ENCODE results near the gene TCEA3.
"Not testable (repeated sequence)": the region's sequence is repeated elsewhere in the genome, so short reads cannot be mapped to it uniquely, and the experiment has no call there.

Gene TCEA3

GRCh38 chr1:23389837-23390321 is 34.7 kb downstream of the TCEA3 start:
- DNase-seq, result no peak

- no peak for DNase-seq
These were observed 37.1 kb downstream of the TCEA3 start for GRCh38 chr1:23387494-23387893.

GRCh38 chr1:23385119-23385621 is 39.4 kb downstream of the TCEA3 start:
- no peak for DNase-seq

- no peak for DNase-seq
These were observed 40.1 kb downstream of the TCEA3 start for GRCh38 chr1:23384312-23385058.

GRCh38 chr1:23383577-23384311 is 40.8 kb downstream of the TCEA3 start:
- DNase-seq, result no peak

- no peak for DNase-seq
These were observed 43.2 kb downstream of the TCEA3 start for GRCh38 chr1:23381233-23381885.

DNA sequence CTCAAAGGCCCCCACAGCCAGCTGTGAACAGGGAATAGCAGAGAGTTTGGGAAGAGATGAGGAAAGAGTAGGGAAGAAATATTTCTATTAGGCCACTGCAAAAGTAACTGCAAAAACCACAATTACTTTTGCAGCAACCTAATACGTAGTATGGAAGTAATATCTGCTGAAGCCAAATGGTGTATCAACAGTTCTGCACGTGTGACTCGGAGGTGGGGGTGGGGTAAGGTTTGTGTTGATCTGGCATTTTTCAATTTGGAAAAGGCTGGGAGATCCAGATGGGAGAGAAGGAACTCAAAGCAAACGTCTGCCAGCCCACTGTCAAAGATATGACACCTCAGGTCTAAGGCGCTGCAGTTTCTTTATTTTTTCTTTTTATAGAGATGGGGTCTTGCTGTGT is 43.8 kb downstream of the TCEA3 start:
- no peak for DNase-seq

GRCh38 chr1:23380236-23380635 is 44.3 kb downstream of the TCEA3 start:
- not testable (repeated sequence) for DNase-seq

DNA sequence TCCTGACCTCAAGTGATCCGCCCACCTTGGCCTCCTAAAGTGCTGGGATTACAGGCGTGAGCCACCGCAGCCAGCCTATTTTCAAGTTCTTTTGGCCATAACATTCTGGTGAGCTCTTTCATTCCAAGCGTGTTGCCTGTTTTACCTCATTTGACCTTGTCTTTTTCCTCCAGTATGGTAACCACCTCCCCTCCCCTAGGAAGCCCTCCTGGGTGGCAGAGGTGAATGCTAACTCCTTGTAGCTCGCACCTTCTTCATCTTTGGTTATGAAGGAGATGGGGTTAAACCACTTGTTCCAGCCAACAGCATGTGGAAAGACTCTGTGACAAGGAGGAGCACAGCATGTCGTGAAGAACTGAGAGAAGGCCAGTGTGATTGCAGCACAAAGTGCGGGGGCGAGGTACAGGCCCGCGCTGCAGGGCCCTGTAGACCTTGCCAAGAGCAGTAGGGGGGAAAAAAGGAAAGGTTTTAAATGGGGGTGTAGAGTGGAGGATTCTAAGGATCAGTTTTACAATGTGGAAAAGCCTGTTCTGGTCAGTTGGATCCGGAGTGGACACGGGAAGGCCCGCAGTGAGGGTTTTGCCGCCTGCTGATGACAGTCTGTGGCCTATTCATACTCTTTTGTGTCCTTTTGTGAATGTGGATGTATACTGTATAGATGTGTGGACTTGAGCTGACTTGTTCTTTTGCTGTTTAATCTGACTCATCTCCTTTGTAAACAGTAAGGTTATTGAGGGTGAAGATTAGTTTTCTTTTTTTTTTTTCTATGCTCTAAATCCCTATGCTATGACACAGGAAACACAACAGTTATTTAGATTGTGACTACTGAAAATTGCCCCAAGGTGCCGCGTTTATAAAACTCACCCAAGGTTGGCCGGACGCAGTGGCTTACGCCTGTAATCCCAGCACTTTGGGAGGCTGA is 47.4 kb downstream of the TCEA3 start:
- no peak for DNase-seq

DNA sequence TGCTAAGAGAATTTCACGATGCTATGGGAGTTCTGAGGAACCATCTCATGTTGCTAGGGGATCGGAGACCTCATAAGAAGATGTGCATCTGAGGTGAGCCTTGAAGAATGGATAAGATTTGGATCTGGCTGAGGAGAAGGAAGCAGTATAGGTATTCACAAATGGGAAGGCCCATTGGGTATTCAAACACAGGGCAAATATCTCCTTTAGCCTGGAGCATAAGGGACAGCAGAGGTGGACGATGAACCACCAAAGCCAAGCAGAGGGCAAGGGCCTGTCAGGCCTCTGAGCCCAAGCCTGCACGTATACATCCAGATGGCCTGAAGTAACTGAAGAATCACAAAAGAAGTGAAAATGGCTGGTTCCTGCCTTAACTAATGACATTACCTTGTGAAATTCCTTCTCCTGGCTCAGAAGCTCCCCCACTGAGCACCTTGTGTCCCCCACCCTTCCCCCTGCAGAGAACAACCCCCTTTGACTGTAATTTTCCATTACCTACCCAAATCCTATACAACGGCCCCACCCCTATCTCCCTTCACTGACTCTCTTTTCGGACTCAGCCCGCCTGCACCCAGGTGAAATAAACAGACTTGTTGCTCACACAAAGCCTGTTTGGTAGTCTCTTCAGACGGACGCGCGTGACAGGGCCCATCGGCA is 50.3 kb downstream of the TCEA3 start:
- DNase-seq, result not testable (repeated sequence)

GRCh38 chr1:23371987-23372880 is 52.3 kb downstream of the TCEA3 start:
- no peak for DNase-seq

DNA sequence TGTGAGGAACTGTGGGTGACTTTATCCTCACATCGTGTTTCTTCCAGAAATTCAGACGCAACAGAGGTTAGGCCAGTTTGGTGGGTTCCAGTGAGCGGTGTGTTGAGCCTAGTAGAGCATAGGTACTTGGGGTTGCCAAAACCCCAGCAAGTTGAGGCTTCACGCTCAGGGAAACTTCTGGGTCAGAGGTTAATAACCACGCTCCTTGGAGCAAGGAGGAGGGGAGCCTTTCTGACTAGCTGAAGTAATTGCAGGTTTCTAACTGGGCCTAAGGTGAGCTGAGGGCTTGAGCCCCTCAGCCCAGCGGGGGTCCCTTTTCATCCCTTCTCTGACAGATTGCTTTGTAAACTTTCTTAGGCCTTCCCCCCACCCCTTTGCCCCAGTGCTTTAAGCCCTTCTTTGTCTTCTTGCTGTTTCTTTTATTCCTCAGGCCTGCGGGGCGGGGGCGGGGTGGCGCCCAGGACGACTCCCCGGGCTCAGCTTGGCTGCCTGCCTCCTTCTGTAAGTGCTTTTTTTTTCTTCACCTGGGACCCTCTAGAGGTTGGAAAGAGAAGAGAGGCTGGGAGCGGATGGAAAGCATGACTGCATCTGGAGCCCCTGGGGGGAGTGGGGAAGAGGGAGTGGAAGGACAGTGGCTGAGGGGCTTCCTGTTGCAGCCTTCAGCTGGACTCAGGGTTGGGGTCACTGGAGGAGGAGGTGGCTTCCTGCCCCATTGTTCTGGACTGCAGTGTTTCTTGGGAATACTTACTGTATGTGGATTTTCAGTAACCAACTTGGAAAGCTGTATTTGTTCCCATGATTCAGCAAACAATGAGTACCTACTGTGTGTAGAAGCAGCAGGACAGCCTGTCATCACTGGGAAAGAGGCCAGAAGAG is 53.6 kb downstream of the TCEA3 start:
- no peak for DNase-seq

DNA sequence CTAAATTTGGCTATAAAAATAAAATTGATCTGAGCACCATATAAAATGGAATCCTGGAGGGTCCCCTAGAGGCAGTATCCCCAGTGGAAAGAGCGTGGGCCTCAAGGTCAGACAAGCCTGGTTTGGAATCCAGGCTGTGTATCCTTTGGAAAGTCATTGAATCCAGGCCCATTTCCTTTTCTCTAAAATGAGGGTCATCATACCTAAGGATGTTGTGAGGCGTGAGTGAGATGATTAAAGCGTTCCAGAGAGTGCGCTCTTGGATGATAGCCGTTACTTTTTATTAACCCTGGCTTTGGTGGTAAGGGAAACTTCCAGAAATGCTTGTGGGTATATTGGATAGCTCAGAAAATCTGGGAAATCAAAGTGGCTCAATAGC is 54.2 kb downstream of the TCEA3 start:
- DNase-seq, result no peak

GRCh38 chr1:23369335-23370013 is 55.1 kb downstream of the TCEA3 start, which contains the start of gene ZNF436:
ZNF436 (minus strand) TSS chr1:23369836; CDS start chr1:23368005, 1,831 bp downstream.
- peak; percentile 69 for DNase-seq

GRCh38 chr1:23368562-23369334 is 55.8 kb downstream of the TCEA3 start:
- peak; percentile 90 for DNase-seq

DNA sequence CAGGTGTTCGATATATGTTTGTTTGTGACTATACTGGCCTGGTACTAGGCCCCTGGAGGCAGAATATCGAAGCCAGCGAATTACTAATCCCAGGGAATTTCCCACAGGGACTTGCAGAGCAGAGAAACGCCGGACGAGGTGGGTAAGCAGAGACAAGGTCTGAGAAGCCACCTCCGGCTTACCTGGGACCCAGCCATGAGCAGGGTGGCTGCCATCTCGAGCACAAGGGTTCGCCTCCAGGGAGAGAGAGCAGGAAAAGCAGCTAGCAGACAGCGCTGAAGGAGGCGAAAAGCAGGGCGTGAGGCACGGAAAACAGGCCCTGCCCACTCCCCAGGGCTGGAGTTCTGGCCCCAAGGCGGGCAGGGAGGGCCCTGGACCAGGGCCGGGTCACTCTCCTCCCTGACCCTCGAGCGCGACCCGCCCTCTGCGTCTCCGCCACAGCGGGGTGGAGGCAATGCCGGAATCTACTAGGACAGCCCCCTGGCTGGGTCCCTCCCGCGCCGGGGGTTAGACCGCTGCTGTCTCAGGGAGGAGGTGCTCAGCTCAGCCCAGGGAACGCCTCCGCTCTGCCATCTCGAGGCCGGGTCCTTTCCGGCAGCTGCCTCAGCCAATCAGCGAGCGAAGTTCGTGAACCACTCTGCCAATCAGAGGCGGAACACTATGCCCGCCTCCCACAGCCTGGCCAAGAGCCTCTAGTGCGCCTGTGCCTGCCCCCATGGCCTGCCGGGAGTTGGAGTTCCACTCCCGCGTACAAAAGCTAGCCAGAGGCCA is 56.6 kb downstream of the TCEA3 start:
- peak; percentile 99 for DNase-seq

DNA sequence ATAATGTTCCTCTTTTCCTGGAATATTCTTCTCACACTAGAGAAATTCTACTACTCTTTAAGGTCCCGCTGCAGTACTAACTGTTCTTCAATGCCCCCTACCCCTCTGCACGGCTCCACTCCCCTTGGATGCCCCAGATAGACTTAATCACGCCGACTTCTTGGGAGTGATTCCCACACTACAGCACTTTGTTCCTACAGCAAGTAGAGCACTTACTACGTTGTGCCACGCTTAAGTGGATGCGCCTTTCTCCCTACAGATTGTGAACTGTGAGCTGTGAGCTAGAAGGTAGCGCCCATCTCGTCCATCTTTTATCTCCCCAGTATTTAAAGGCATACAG is 57.1 kb downstream of the TCEA3 start:
- no peak for DNase-seq

GRCh38 chr1:23366598-23366997 is 58.0 kb downstream of the TCEA3 start:
- DNase-seq, result no peak

All from NCI-H446 treated with DMSO at 0.1 percent for 48 hours (cell line).